Neuronal stem cell (in vitro differentiated cells): Measurements from ENCODE around the gene BRMS1L.
"Not testable (repeated sequence)": the region's sequence is repeated elsewhere in the genome, so short reads cannot be mapped to it uniquely, and the experiment has no call there.

Experiments
- DNase-seq: peaks from one replicate; pipeline ENCODE4 v3.0.0-alpha.2; 2013; ENCODE audit warnings: low spot score
- H2AFZ ChIP-seq: one replicate; pipeline ENCODE4 v1.6.1; 2013; ENCODE audit warnings: mild to moderate bottlenecking, low read length, inconsistent platforms
- H2AK5ac ChIP-seq: 2 replicates; pipeline ENCODE4 v1.6.1; 2013; ENCODE audit warnings: low read depth, mild to moderate bottlenecking, inconsistent platforms, low read length, moderate library complexity, mixed read lengths
- H2BK120ac ChIP-seq: 2 replicates; pipeline ENCODE4 v1.6.1; 2013; ENCODE audit warnings: low read depth, mild to moderate bottlenecking, inconsistent platforms, low read length, moderate library complexity, mixed read lengths
- H2BK12ac ChIP-seq: one replicate; pipeline ENCODE4 v1.6.1; 2013; ENCODE audit warnings: low read length, inconsistent platforms
- H2BK15ac ChIP-seq: 2 replicates; pipeline ENCODE4 v1.6.1; 2013; ENCODE audit warnings: mild to moderate bottlenecking, low read length, inconsistent platforms, mixed read lengths
- H2BK5ac ChIP-seq: one replicate; pipeline ENCODE4 v1.6.1; 2013; ENCODE audit warnings: inconsistent platforms, mild to moderate bottlenecking, low read length, moderate library complexity
- H3K14ac ChIP-seq: one replicate; pipeline ENCODE4 v1.6.1; 2013; ENCODE audit warnings: low read length, inconsistent platforms
- H3K18ac ChIP-seq: 2 replicates; pipeline ENCODE4 v1.6.1; 2013; ENCODE audit warnings: low read length, inconsistent platforms
- H3K23ac ChIP-seq: 2 replicates; pipeline ENCODE4 v1.6.1; 2013; ENCODE audit warnings: low read depth, mild to moderate bottlenecking, mixed read lengths, low read length, inconsistent platforms; ENCODE audit not compliant: poor library complexity
- H3K27ac ChIP-seq: replicated peaks from 3 replicates; pipeline ENCODE4 v1.5.1; 2013; ENCODE audit warnings: low read length, inconsistent platforms
- H3K27me3 ChIP-seq, 3 experiments: 2 replicates each; pipeline ENCODE4 v1.6.1; 2013; ENCODE audit warnings: low read length in 3 of 3, mild to moderate bottlenecking in 2 of 3, inconsistent platforms in 1 of 3, low read depth in 1 of 3, mixed read lengths in 1 of 3, moderate library complexity in 1 of 3; ENCODE audit not compliant: control insufficient read depth in 3 of 3, insufficient read depth in 3 of 3
- H3K36me3 ChIP-seq, 2 donors: replicated peaks in 1 of 2; 2 replicates each; pipeline ENCODE4 v1.6.1; 2013; ENCODE audit warnings: low read length in 2 of 2; ENCODE audit not compliant: control insufficient read depth in 2 of 2, insufficient read depth in 2 of 2
- H3K4ac ChIP-seq: 2 replicates; pipeline ENCODE4 v1.6.1; 2013; ENCODE audit warnings: inconsistent platforms, mild to moderate bottlenecking, low read length, moderate library complexity
- H3K4me1 ChIP-seq, 2 donors: 1 replicate in 1 of 2; 2 replicates in 1 of 2; pipeline ENCODE4 v1.6.1; 2013; ENCODE audit warnings: low read length in 2 of 2, low read depth in 1 of 2; ENCODE audit not compliant: control insufficient read depth in 2 of 2, insufficient read depth in 1 of 2
- H3K4me2 ChIP-seq: one replicate; pipeline ENCODE4 v1.6.1; 2013; ENCODE audit warnings: mild to moderate bottlenecking, low read length, inconsistent platforms; ENCODE audit not compliant: insufficient read depth, poor library complexity, severe bottlenecking
- H3K4me3 ChIP-seq, 2 donors: 2 replicates each; pipeline ENCODE4 v1.5.1; 2013; ENCODE audit warnings: low read length in 2 of 2, mild to moderate bottlenecking in 2 of 2, inconsistent platforms in 1 of 2, moderate library complexity in 1 of 2
- H3K79me1 ChIP-seq: one replicate; pipeline ENCODE4 v1.6.1; 2013; ENCODE audit warnings: low read depth, mild to moderate bottlenecking, inconsistent platforms, low read length, moderate library complexity
- H3K9ac ChIP-seq: one replicate; pipeline ENCODE4 v1.6.1; 2013; ENCODE audit warnings: mild to moderate bottlenecking, low read depth, low read length, inconsistent platforms; ENCODE audit not compliant: poor library complexity
- H3K9me3 ChIP-seq, 2 donors: replicated peaks in 1 of 2; 2 replicates each; pipeline versions ENCODE3 to v1.6.1; 2013; ENCODE audit warnings: low read length in 2 of 2, mild to moderate bottlenecking in 2 of 2, inconsistent platforms in 1 of 2, low read depth in 1 of 2, mixed read lengths in 1 of 2, moderate library complexity in 1 of 2; ENCODE audit not compliant: control insufficient read depth in 2 of 2, insufficient read depth in 1 of 2
- H4K8ac ChIP-seq: one replicate; pipeline ENCODE4 v1.6.1; 2013; ENCODE audit warnings: low read depth, mild to moderate bottlenecking, inconsistent platforms, low read length, moderate library complexity
- H4K91ac ChIP-seq: one replicate; pipeline ENCODE4 v1.6.1; 2013; ENCODE audit warnings: low read length, low read depth, mild to moderate bottlenecking, inconsistent platforms; ENCODE audit not compliant: poor library complexity
- WGBS, 2 donors: extraction: QIAGEN DNeasy Blood & Tissue Kit; methylation state at CpG; one replicate each; pipeline ENCODE4 v1.1.7; 2013; ENCODE audit warnings: missing lambda C conversion rate in 2 of 2, mixed read lengths in 1 of 2; ENCODE audit not compliant: insufficient read length in 2 of 2, insufficient replicate concordance in 1 of 2; ENCODE audit errors: extremely low coverage in 2 of 2; 5-methylcytosine and 5-hydroxymethylcytosine counted together

BRMS1L gene

GRCh38 chr14:35822501-35822900, 3.6 kb upstream of the BRMS1L start:
- no peak overlapping the region for H4K91ac ChIP-seq
- no peaks in the 10 kb centered on the region for H3K9me3 ChIP-seq
- no peak overlapping the region for H3K23ac ChIP-seq
- no peak overlapping the region for H2BK120ac ChIP-seq
- H3K79me1 ChIP-seq = no peaks in the 10 kb centered on the region
- no CpG with 5 or more reads among the region's 3 CpGs for WGBS, 2 donors
- no peak for DNase-seq
- H2BK15ac ChIP-seq = no peak overlapping the region
- no peak overlapping the region for H3K18ac ChIP-seq
- no peak overlapping the region for H3K27ac ChIP-seq
- no peak overlapping the region for H3K14ac ChIP-seq
- H3K9ac ChIP-seq = no peak overlapping the region
- H3K36me3 ChIP-seq = no peaks in the 10 kb centered on the region
- no peak overlapping the region for H2AK5ac ChIP-seq
- no peak overlapping the region for H3K4ac ChIP-seq
- H4K8ac ChIP-seq = no peak overlapping the region
- H3K4me2 ChIP-seq = no peak overlapping the region
- H3K4me1 ChIP-seq = no peaks in the 10 kb centered on the region
- H3K27me3 ChIP-seq = no peaks in the 10 kb centered on the region
- no peak overlapping the region for H2BK12ac ChIP-seq
- no peak overlapping the region for H2BK5ac ChIP-seq
- H2AFZ ChIP-seq = peak overlapping the region; percentile 13
- no peak overlapping the region for H3K4me3 ChIP-seq

- H3K23ac ChIP-seq, H2BK12ac ChIP-seq, H3K14ac ChIP-seq, H3K18ac ChIP-seq, H3K36me3 ChIP-seq, H2AFZ ChIP-seq, H2AK5ac ChIP-seq, H3K4me3 ChIP-seq, H2BK15ac ChIP-seq, H3K79me1 ChIP-seq, H3K9me3 ChIP-seq, H2BK120ac ChIP-seq, H3K27ac ChIP-seq, H3K4me1 ChIP-seq, DNase-seq, H4K8ac ChIP-seq, H3K27me3 ChIP-seq, H2BK5ac ChIP-seq, H4K91ac ChIP-seq, H3K4ac ChIP-seq, H3K9ac ChIP-seq, H3K4me2 ChIP-seq: not testable (repeated sequence)
- WGBS, 2 donors = no CpG with 5 or more reads among the region's 55 CpGs
Measured at GRCh38 chr14:35824446-35825165, 1.5 kb upstream of the BRMS1L start.

GRCh38 chr14:35825968-35826217, 245 bp upstream of the BRMS1L start:
- H3K4me2 ChIP-seq = peak overlapping the region; percentile 53
- H2AFZ ChIP-seq = peak overlapping the region; percentile 83
- H2BK15ac ChIP-seq = no peak overlapping the region
- no peak overlapping the region for H3K9ac ChIP-seq
- no peak for DNase-seq
- H3K27me3 ChIP-seq = no peaks in the 10 kb centered on the region
- no peak overlapping the region for H4K91ac ChIP-seq
- no CpG with 5 or more reads among the region's 6 CpGs for WGBS, 2 donors
- H2BK5ac ChIP-seq = no peak overlapping the region
- no peaks in the 10 kb centered on the region for H3K4me1 ChIP-seq
- no peak overlapping the region for H4K8ac ChIP-seq
- H3K14ac ChIP-seq = no peak overlapping the region
- H2AK5ac ChIP-seq = no peak overlapping the region
- H3K4ac ChIP-seq = no peak overlapping the region
- H2BK12ac ChIP-seq = no peak overlapping the region
- H3K36me3 ChIP-seq = peaks cover 0 to 1% of the 10 kb centered on the region in 2 donors
- no peak overlapping the region for H3K18ac ChIP-seq
- no peaks in the 10 kb centered on the region for H3K9me3 ChIP-seq
- H3K79me1 ChIP-seq = peaks cover 5% of the 10 kb centered on the region
- no peak overlapping the region for H3K27ac ChIP-seq
- no peak overlapping the region for H2BK120ac ChIP-seq
- no peak overlapping the region for H3K23ac ChIP-seq
- peak overlapping the region; percentile 71 to 97 for H3K4me3 ChIP-seq

GRCh38 chr14:35826952-35827416, 846 bp downstream of the BRMS1L start:
- Histone ChIP-seq H3K14ac (no peak overlapping the region), H3K79me1 (peaks cover 5% of the 10 kb centered on the region), H3K36me3 (peaks cover 0 to 12% of the 10 kb centered on the region in 2 donors), H2AK5ac (no peak overlapping the region), H3K4ac (no peak overlapping the region), H2BK12ac (no peak overlapping the region), H3K27ac (peak overlapping the region; percentile 100), H3K4me3 (peak overlapping the region; percentile 96 to 97), H4K91ac (no peak overlapping the region), H3K9ac (peak overlapping the region; percentile 56), H2BK5ac (peak overlapping the region; percentile 93), H2BK15ac (no peak overlapping the region), H3K18ac (peak overlapping the region; percentile 6), H3K27me3 (no peaks in the 10 kb centered on the region), H3K23ac (peak overlapping the region; percentile 100), H4K8ac (no peak overlapping the region), H2AFZ (peak overlapping the region; percentile 97), H3K4me1 (no peaks in the 10 kb centered on the region), H3K9me3 (no peaks in the 10 kb centered on the region), H3K4me2 (peak overlapping the region; percentile 67), H2BK120ac (no peak overlapping the region)
- no CpG with 5 or more reads among the region's 11 CpGs for WGBS, 2 donors
- DNase-seq = no peak
